Activated gamma-delta T cell treated with Interleukin-2 at 50 U/mL for 16 hours (primary cell): ENCODE measurements around the gene SEPTIN12.

Experiments
- DNase-seq: peaks from one replicate; pipeline ENCODE4 v3.0.0-alpha.2; 2020

The SEPTIN12 gene

GRCh38 chr16:4783951-4784336, 4.2 kb downstream of the SEPTIN12 start:
- DNase-seq, result no peak

- no peak for DNase-seq
These were observed 4.7 kb downstream of the SEPTIN12 start for GRCh38 chr16:4783251-4783950.

GRCh38 chr16:4780235-4780634, 7.9 kb downstream of the SEPTIN12 start:
- no peak for DNase-seq

GRCh38 chr16:4778050-4778392, 10.1 kb downstream of the SEPTIN12 start:
- DNase-seq, result no peak

GRCh38 chr16:4777339-4778049, 10.7 kb downstream of the SEPTIN12 start:
- DNase-seq, result no peak

- no peak for DNase-seq
These were observed 11.9 kb downstream of the SEPTIN12 start for GRCh38 chr16:4776141-4776705.

- DNase-seq, result no peak
These were observed 13.1 kb downstream of the SEPTIN12 start for GRCh38 chr16:4775005-4775404.

- DNase-seq, result no peak
These were observed 15.8 kb downstream of the SEPTIN12 start for GRCh38 chr16:4772351-4772750.

GRCh38 chr16:4771646-4772045, 16.5 kb downstream of the SEPTIN12 start:
- DNase-seq, result no peak

- no peak for DNase-seq
These were observed 18.9 kb downstream of the SEPTIN12 start for GRCh38 chr16:4769306-4769638.

GRCh38 chr16:4768549-4769305, 19.4 kb downstream of the SEPTIN12 start:
- DNase-seq, result peak; percentile 78

GRCh38 chr16:4767872-4768548, 20.1 kb downstream of the SEPTIN12 start:
- DNase-seq, result no peak

- DNase-seq, result peak; percentile 97
These were observed 21.1 kb downstream of the SEPTIN12 start, which contains the start of gene ZNF500 for GRCh38 chr16:4766875-4767628. Gene ZNF500 (minus strand): TSS chr16:4767162. CDS start chr16:4765978, 1,184 bp downstream.

- DNase-seq, result no peak
These were observed 22.4 kb downstream of the SEPTIN12 start for GRCh38 chr16:4765511-4766474.

GRCh38 chr16:4763791-4764190, 24.4 kb downstream of the SEPTIN12 start:
- DNase-seq, result no peak

- DNase-seq, result no peak
These were observed 25.9 kb downstream of the SEPTIN12 start for GRCh38 chr16:4762205-4762604.

GRCh38 chr16:4760221-4760910, 27.8 kb downstream of the SEPTIN12 start:
- no peak for DNase-seq

- no peak for DNase-seq
These were observed 32.5 kb downstream of the SEPTIN12 start for GRCh38 chr16:4755687-4756086.

GRCh38 chr16:4754865-4755264, 33.3 kb downstream of the SEPTIN12 start:
- DNase-seq, result no peak

- DNase-seq, result no peak
These were observed 34.9 kb downstream of the SEPTIN12 start for GRCh38 chr16:4753227-4753626.
